NB4 (cell line): ENCODE measurements around the gene KDR.

Experiments
- CTCF ChIP-seq: IDR thresholded peaks from one replicate; pipeline ENCODE4 v1.5.1; 2012; ENCODE audit warnings: low read depth, low read length
- MYC ChIP-seq: IDR thresholded peaks from 2 replicates; pipeline ENCODE4 v1.6.1; 2011; ENCODE audit warnings: low read depth, low read length
- POLR2A ChIP-seq: IDR thresholded peaks from 2 replicates; pipeline ENCODE4 v1.6.1; 2011; ENCODE audit warnings: mild to moderate bottlenecking; ENCODE audit not compliant: insufficient read length; ENCODE audit errors: extremely low read depth

DNA sequence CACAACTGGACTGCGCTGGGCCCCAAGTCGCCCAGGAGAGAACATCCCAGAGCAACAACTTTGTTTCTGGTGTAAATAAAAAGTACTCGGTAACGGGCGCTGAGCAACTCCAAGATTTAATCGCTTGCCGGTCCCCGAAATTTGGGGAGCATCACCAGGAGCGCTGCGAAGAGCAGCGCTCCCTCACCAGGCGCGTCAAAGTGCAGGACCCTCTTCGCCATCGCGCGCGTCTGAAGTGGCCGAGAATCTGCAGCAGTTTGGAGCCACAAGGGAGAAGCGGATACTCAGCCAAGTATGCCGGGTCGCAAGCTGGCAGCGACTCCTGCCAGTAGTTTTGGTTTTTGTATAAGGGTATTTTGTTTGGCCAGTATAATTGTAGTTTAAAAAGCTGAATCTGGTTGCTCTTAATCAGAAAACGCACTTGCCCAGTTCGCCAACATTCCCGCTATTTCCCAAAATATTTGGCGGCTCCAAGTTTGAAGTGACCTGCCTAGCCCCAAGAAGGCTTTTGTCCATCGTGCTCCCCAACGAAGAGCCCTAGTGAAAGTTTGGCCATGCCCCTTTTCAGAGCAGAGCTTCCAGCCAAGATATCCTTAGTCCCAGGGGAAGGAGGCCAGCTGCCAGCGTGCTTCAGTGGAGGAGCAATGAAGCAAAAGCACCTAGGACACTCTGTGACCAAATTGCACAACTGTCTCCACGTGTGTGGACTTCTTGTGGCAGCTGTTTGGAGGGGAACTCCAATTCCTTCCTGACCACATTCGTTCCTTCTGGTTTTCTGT is 557 bp upstream of the KDR start:
- TF ChIP-seq POLR2A (no peak), CTCF (no peak), MYC (no peak)
